ENCODE data around the gene MZB1.

MZB1 gene

DNA sequence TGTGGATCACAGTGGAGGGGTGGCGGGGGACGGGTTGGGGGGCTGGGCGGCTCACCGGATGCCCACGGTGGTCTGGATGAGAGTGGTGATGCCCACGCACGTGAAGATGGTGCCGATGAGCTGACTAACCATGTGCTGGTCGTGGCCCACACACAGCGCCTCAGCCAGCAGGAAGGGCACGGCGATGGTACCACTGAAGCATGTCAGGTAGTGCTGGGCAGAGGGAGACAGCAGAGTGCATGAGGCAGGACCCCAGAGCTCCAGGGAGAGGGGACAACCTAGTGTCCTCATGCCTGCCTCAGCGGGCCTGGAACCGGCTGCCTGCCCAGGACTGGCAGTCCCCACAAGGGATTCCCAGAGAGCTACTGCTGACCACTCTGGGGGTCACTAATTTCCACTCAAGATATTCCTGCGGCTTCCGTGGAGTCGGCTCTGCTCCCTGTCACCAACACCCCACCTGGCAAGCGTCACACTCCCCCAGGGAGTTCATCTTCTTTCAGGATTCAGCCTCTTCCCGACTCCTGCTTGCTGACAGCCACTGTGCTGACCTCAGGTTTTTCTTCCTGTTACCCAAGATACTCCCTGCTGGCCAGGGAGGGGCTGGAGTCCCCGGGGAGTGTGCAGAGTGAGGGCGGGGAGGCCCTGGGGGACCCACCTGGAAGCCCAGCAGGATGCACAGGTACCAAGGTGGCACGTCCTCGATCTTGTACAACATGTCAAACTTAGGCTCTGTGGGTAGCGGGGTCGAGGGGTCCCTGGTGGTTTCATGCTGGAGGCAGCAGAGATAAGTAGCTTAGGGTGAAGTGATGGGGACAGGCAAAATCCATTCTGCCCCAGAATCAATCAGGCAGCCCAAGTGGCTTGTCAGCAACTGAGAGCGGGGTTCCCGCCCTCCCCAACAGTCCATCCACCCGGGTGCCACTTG is 7.6 kb downstream of the MZB1 start:
- no peak for TF ChIP-seq ZNF274 (IDR thresholded peaks at IDR 0.05; ENCODE audit: low read depth, low read length)
- no peak overlapping the region for H3K4me3 ChIP-seq (ENCODE audit: low read length)

DNA sequence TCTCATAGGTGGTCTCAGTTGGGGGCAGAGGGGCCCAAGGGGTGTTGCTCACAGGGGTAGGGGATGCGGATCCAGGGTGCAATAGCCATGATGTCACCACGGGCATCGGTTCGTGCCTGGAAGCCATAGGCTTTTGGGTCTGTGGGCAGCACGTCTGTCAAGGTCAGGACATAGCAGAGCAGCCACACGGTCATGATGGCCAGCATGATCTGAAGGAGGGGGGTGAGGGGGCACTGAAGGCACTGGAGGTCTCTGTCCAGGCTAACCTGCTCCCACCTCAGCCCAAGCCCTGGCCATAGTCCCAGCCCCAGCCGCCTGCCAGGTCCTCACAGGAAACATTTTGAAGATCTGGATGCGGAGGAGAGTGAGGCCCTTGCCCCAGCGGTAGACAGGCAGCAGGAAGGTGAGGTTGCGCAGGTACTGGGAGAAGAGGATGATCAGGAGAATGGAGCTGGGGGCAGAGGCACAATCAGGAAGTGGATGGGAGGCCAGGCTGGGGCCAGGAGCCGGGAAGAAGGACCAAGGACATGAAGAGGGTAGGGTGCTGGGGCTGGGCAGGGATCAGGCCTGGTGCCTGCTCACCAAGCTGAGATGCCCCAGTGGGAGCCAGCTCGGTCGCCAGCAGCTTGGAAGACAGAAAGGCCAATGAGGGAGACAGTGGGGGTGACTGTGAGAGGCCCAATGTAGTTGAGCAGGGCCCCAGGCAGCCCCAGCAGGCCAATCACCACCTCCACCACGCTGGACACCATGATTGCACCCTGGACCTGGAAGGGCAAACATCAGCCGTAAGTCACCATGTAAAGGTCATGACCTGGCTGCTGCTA is 9.9 kb downstream of the MZB1 start:
- H3K4me3 ChIP-seq (ENCODE audit: low read length) = no peak overlapping the region

DNA sequence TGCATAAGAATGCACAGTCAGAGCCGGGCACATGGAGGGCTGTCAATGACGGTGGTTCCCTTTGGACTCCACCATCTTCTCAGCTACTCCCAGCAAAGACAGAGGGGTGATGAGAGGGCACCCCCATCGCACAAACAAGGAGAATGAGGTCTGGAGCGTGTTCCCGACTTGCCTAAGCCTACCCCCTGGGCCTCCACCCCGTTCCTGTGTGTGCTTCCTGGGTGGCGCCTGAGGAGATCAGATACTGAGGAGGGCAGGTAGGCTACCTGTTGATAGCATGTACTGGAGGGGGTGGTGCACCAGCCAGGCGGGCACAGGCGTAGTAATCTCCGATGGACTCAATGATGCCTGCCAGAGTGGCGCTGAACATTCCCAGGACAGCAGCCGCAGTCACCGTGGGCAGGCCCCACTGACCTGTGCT is 10.8 kb downstream of the MZB1 start:
- TF ChIP-seq ZNF274 (IDR thresholded peaks at IDR 0.05; ENCODE audit: low read depth, low read length) = no peak
- no peak overlapping the region for H3K4me3 ChIP-seq (ENCODE audit: low read length)

More for the DNA sequence above, 9.9 kb downstream of the MZB1 start:
- no peak for TF ChIP-seq ZNF274 (IDR thresholded peaks at IDR 0.05; ENCODE audit: low read depth, low read length)

DNA sequence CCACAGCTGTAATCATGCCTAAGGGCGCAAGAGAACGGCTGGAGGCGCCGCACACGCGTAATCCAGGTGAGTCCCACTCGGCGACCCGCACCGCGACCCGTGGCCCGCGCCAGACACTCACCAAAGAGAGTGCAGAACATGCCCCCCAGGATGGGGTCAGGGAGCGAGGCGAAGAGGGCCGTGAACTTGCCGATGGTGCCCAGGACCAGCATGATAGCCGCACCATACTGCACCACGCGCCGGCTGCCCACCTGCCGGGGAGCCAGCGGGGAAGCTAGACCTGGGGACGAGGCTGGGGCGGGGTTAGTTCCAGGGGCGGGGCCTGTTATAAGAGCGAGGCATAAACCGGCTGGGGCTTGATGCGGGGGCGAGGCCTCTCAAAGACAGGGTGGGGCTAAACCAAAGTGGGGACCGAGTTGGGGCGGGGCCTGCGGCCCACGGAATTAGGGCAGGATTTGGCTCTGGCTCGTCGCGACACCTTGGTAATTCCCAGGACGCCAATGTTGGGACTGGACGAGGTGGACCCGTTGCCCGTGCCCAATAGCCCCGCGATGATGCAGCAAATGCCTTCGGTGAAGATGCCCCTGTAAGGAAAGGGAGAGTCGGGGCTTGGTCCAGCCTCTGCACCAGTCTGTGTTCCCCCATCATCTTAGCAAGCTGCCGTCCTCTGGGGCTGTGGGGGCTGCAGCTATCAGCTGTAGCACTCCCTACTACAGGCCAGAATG is 11.4 kb downstream of the MZB1 start:
- no peak for TF ChIP-seq ZNF274 (IDR thresholded peaks at IDR 0.05; ENCODE audit: low read depth, low read length)
- H3K4me3 ChIP-seq (ENCODE audit: low read length) = no peak overlapping the region

DNA sequence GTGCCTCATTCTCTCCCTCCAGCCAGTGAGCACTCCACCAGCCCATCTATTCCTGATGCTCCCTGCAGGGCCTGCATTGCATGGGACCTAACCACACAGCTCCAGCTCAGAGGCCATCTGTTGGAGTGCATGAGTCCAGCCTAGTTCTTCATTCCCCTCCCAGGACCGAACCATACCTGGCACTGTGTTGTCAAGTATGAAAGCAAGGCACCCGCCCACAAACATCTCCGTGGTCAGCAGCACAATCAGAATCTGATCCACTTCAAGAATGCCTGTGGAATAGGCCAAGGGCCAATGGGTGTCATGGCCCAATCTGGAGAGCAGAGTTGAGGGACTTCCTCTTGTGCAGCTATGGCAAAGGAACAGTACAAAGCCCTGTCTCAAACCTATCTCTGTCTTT is 12.5 kb downstream of the MZB1 start:
- TF ChIP-seq ZNF274 (IDR thresholded peaks at IDR 0.05; ENCODE audit: low read depth, low read length) = no peak
- H3K4me3 ChIP-seq (ENCODE audit: low read length) = no peak overlapping the region

DNA sequence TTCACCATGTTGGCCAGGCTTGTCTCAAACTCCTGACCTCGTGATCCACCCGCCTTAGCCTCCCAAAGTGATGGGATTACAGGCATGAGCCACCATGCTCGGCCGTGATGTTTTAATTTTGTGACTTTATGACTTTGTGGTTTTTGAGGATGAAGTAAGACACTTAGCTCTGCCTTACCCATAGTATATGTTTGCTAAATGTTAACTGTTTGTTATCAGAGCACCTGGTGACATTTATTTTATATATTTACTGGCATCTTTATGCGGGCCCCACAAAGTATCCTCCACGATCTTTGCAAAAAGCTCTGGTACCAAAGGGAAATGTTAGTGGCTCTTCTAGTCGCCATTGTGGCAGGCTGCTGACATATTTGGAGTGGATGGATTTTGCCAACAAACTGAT is 13.3 kb downstream of the MZB1 start:
- TF ChIP-seq ZNF274 (IDR thresholded peaks at IDR 0.05; ENCODE audit: low read depth, low read length) = no peak
- no peak overlapping the region for H3K4me3 ChIP-seq (ENCODE audit: low read length)

DNA sequence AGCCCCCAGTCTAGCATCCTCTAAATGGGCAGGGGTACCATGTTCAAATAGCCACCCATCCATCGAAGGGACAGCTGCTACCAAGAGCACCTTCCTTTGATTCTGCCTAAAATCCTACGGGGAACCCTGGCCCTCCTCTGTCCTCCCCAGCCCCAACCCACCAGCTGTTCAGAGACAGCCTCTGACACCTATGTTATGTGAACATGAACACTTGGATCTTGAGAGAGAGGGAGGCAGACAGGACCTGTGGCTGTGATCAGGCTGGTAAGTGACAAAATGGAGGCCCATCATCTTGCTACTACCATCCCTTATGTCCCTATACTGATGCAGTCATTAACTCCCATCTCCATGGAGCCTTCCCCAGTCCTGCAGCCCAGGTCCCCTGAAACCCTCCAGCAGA is 14.8 kb downstream of the MZB1 start:
- no peak for TF ChIP-seq ZNF274 (IDR thresholded peaks at IDR 0.05; ENCODE audit: low read depth, low read length)
- no peak overlapping the region for H3K4me3 ChIP-seq (ENCODE audit: low read length)

DNA sequence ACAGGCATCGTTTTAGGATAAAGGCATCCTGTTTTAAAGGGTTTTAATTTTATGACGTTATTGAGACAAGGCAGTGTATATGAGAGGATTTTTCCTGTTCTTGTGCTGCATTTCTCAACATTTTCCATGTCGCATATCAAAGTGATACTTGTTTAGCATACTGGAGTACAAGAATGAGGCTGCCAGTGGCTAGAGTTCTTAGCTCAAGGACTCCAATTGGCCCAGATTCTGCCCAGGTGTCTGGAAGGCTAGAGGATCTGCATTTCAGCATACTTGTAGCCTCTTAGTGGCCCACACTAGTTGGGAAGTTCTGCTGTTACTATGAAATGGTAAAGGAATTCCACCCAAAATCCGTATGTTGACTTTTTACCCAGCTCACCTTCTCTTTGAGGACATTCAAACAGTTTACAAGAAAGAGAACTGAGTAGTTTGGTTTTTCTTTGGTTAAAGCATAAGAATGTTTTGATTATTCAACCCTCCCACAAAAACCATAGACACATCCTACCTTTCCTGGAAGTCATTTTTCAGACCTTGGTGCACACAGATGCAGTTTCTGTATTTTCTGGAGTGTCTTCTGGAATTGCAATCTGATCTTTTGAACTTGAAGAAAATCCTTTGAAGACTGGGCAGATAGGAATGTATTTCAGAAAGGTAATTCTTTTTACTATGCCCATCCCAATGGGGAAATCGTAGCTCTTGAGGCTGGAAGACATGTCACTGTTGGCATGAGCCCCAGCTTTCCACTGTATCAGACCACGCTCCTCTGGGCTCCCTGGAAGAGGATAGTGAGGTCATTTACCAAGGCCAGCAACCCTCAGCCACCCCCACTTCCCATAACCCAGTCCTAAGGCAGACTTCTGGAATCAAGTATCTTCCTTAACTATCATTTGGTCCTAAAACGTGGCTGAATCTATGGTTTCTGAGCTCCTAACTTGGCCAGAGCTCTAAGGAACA is 18.0 kb downstream of the MZB1 start:
- no peak for TF ChIP-seq ZNF274 (IDR thresholded peaks at IDR 0.05; ENCODE audit: low read depth, low read length)
- no peak overlapping the region for H3K4me3 ChIP-seq (ENCODE audit: low read length)

DNA sequence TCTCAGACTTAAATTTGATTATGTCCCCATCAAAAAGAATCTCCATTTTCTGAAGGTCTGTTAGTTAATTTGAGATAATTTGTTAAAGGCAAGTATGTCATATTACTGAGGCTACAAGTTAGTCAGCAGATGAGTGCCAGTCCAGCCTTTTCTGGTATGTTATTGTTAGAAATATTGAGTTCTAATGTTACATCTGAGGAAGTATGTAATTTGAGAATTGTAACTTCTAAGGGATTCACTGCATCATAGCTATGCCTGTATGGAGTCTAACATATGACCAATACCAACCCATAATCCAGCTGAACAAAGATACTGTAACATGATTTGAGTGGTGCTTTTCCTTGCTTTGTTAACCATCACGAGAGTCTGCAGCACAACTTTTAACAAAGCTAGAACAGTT is 20.5 kb downstream of the MZB1 start:
- H3K4me3 ChIP-seq (ENCODE audit: low read length) = no peak overlapping the region
- no peak for TF ChIP-seq ZNF274 (IDR thresholded peaks at IDR 0.05; ENCODE audit: low read depth, low read length)

DNA sequence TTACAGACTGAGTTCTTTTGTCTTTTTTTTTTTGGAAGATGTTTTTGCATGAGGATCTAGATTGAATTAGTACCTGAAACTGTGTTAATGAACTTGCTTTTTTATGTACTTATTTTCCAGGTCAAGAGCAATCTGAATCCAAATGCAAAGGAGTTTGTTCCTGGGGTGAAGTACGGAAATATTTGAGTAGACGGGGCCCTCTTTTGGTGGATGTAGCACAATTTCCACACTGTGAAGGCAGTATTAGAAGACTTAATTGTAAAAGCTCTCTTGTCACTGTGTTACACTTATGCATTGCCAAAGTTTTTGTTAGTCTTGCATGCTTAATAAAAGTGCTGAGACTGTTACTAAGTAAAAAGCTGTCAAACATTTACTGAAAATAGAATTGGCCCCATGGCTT is 21.1 kb downstream of the MZB1 start:
- no peak for TF ChIP-seq ZNF274 (IDR thresholded peaks at IDR 0.05; ENCODE audit: low read depth, low read length)
- H3K4me3 ChIP-seq (ENCODE audit: low read length) = no peak overlapping the region

DNA sequence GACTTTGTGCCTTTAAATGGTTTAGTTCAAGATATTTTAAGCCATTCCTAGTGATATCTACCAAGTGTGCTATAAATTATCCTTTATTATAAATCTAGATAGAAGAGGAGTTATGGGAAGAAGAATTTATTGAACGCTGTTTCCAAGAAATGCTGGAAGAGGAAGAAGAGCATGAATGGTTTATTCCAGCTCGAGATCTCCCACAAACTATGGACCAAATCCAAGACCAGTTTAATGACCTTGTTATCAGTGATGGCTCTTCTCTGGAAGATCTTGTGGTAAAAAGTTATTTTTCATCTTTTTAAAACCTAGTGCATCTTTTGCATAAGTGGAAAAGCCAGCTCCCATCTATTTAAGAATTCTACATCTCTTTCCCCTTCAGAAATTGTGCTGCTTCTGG is 25.2 kb downstream of the MZB1 start:
- H3K4me3 ChIP-seq (ENCODE audit: low read length) = no peak overlapping the region
- no peak for TF ChIP-seq ZNF274 (IDR thresholded peaks at IDR 0.05; ENCODE audit: low read depth, low read length)

DNA sequence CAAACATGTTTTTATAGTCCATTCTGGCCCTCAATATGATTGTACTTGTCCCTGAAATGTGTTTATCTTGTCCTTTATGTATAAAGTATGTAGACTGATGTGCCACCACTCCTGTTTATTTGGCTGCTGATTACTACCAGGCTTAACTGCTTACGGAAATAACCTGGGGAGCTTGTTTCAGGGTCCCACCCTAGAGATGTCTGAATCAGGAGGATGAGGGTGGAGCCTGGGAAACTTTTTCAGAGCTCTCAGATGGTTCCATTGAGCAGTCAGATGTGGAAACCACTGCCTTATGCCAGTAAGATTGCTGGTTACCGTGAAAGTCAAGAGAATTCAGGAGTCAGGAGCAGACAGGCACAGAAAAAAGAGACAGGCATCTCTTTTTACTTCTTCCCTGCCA is 25.8 kb downstream of the MZB1 start:
- no peak for TF ChIP-seq ZNF274 (IDR thresholded peaks at IDR 0.05; ENCODE audit: low read depth, low read length)
- H3K4me3 ChIP-seq (ENCODE audit: low read length) = no peak overlapping the region

DNA sequence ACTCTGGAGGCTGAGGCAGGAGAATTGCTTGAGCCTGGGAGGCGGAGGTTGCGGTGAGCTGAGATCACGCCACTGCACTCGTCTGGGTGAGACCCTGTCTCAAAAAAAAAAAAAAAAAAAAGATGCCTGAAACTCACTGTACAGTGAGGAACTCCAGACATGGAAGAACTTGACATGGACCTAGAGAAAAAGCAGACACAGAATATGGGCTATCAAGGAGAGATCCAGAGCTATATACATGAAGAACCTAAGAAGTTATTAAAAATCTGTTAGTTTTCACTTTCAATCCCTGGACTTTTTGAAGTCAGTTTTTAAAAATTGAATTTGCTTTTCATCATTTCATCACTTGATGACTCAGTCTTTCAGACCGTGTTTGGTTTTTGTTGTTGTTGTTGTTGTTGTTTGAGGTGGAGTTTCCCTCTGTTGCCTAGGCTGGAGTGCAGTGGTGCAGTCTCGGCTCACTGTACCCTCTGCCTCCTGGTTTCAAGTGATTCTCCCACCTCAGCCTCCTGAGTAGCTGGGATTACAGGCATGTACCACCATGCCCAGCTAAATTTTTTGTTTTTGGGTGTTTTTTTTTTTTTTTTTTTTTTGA is 27.8 kb downstream of the MZB1 start:
- no peak overlapping the region for H3K4me3 ChIP-seq (ENCODE audit: low read length)
- no peak for TF ChIP-seq ZNF274 (IDR thresholded peaks at IDR 0.05; ENCODE audit: low read depth, low read length)

Data from GM08714 (cell line).